ENCODE results near the gene SRGAP1. TPM values are rescaled to one million over a fixed set of nuclear protein-coding genes. Genes with fewer than 3 reads are reported as not detected.
"Not testable (repeated sequence)": the region's sequence is repeated elsewhere in the genome, so short reads cannot be mapped to it uniquely, and the experiment has no call there.

The SRGAP1 gene
- total RNA-seq, 3 donors from 2014 or later: 12.2 to 23.9 (median 15.9) TPM

GRCh38 chr12:64072916-64073575, 228.5 kb downstream of the SRGAP1 start:
- Histone ChIP-seq H3K9me3 (no peaks in the 10 kb centered on the region), H3K4me1 (ENCODE audit: low read depth) (no peaks in the 10 kb centered on the region), H3K4me3 (no peak overlapping the region), H3K36me3 (ENCODE audit: low read depth) (no peaks in the 10 kb centered on the region)
- DNase-seq: no peak
- TF ChIP-seq CTCF (IDR thresholded peaks at IDR 0.05): no peak
- intact Hi-C loops (cut with DNase I, micrococcal nuclease): no loop called here
- no peak for ATAC-seq

- H3K36me3 ChIP-seq (ENCODE audit: low read depth); H3K4me3 ChIP-seq; DNase-seq; intact Hi-C loops (cut with DNase I, micrococcal nuclease); ATAC-seq; H3K9me3 ChIP-seq: not testable (repeated sequence)
- H3K4me1 ChIP-seq (ENCODE audit: low read depth): peaks cover 14% of the 10 kb centered on the region
Observed at GRCh38 chr12:64076565-64076964, 232.1 kb downstream of the SRGAP1 start.

- H3K4me3 ChIP-seq: no peak overlapping the region
- no peak for DNase-seq
- H3K36me3 ChIP-seq (ENCODE audit: low read depth): no peaks in the 10 kb centered on the region
- ATAC-seq: no peak
- intact Hi-C loops (cut with DNase I, micrococcal nuclease): no loop called here
- peaks cover 26% of the 10 kb centered on the region for H3K4me1 ChIP-seq (ENCODE audit: low read depth)
- TF ChIP-seq CTCF (IDR thresholded peaks at IDR 0.05): no peak
- H3K9me3 ChIP-seq: no peaks in the 10 kb centered on the region
Observed at GRCh38 chr12:64077922-64078321, 233.4 kb downstream of the SRGAP1 start.

GRCh38 chr12:64080319-64081007, 236.0 kb downstream of the SRGAP1 start:
- Histone ChIP-seq H3K36me3 (ENCODE audit: low read depth) (no peaks in the 10 kb centered on the region), H3K4me1 (ENCODE audit: low read depth) (peaks cover 28% of the 10 kb centered on the region), H3K4me3 (no peak overlapping the region), H3K9me3 (no peaks in the 10 kb centered on the region)
- TF ChIP-seq CTCF (IDR thresholded peaks at IDR 0.05): no peak
- intact Hi-C loops (cut with DNase I, micrococcal nuclease): no loop called here
- peak in 1 of 3 donors; percentile 70 for DNase-seq
- ATAC-seq: peak; percentile 85

GRCh38 chr12:64081008-64081404, 236.5 kb downstream of the SRGAP1 start:
- Histone ChIP-seq H3K4me3 (no peak overlapping the region), H3K4me1 (ENCODE audit: low read depth) (peaks cover 28% of the 10 kb centered on the region), H3K9me3 (no peaks in the 10 kb centered on the region), H3K36me3 (ENCODE audit: low read depth) (no peaks in the 10 kb centered on the region)
- no peak for TF ChIP-seq CTCF (IDR thresholded peaks at IDR 0.05)
- ATAC-seq (no peak), DNase-seq (no peak)
- intact Hi-C loops (cut with DNase I, micrococcal nuclease): no loop called here

- Histone ChIP-seq H3K9me3 (no peaks in the 10 kb centered on the region), H3K36me3 (ENCODE audit: low read depth) (no peaks in the 10 kb centered on the region), H3K4me1 (ENCODE audit: low read depth) (peaks cover 28% of the 10 kb centered on the region), H3K4me3 (no peak overlapping the region)
- intact Hi-C loops (cut with DNase I, micrococcal nuclease): no loop called here
- ATAC-seq: no peak
- DNase-seq: no peak
- TF ChIP-seq CTCF (IDR thresholded peaks at IDR 0.05): no peak
Observed at GRCh38 chr12:64082116-64082515, 237.6 kb downstream of the SRGAP1 start.

All from mucosa of descending colon (tissue), 3 donors.